ENCODE data around the gene RNF111.

The RNF111 gene

GRCh38 chr15:59011262-59011952 is 23.9 kb downstream of the RNF111 start:
- no peak overlapping the region for H3K4me3 Mint-ChIP-seq
- peaks cover 39% of the 10 kb centered on the region for H3K4me1 Mint-ChIP-seq
- ATAC-seq (replicated peaks; ENCODE audit: extremely low read depth, poor library complexity, severe bottlenecking) = no peak
- no peak overlapping the region for H3K27ac Mint-ChIP-seq (ENCODE audit: low read depth)
- no peaks in the 10 kb centered on the region for H3K27me3 Mint-ChIP-seq
- peaks cover 11% of the 10 kb centered on the region for H3K36me3 Mint-ChIP-seq (ENCODE audit: insufficient read depth)
- no peaks in the 10 kb centered on the region for H3K9me3 Mint-ChIP-seq
- no peak for DNase-seq (ENCODE audit: low spot score in 2 of 2)

DNA sequence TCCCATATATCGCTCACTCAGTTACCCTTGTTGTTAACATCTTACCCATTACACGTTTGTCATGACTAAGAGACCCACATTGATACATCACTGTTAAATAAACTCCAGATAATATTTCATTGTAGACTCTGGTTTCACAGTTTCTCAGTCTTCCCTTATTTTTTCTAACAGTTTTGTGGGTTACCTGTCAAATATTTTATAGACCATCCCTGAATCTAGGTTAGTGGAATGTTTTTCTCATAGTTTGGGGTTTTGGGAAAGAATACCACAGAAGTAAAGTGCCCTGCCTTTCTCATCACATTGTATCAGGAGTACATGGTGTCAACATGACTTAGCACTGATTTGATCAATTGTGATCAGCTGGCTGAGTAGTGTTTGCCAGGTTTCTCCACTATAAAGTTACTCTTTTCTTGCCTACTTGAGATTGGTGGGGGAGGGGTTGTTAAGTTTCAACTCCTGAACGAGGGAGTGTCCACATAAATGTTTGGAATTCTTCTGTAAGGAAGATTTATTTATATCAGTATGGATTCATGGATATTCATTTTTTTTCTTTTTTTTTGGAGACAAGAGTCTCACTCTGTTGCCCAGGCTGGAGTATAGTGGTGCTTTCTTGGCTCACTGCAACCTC is 25.9 kb downstream of the RNF111 start:
- Mint-ChIP-seq H3K9me3 (no peaks in the 10 kb centered on the region), H3K27me3 (no peaks in the 10 kb centered on the region), H3K4me1 (peaks cover 29% of the 10 kb centered on the region), H3K36me3 (ENCODE audit: insufficient read depth) (peaks cover 9% of the 10 kb centered on the region), H3K4me3 (no peak overlapping the region), H3K27ac (ENCODE audit: low read depth) (no peak overlapping the region)
- ATAC-seq (replicated peaks; ENCODE audit: extremely low read depth, poor library complexity, severe bottlenecking) (no peak), DNase-seq (ENCODE audit: low spot score in 2 of 2) (no peak)

DNA sequence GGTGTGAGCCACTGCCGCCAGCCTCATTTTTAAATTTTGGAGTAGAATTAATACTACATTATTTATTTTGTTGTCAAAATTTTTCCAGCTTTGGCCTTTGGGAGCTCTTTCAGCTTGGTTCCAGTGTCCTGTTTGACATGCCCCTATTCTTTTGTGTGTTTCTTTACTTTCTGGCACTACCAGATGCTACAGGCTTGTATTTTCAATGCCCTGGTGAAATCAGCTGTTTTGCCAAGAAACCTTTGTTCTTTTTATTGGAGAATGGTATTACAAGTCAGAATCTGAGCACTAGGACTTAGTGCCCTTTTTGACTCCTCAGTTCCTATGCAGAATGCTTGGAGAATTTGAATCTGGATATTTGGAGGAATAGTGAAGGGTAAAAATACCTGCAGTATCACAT is 26.6 kb downstream of the RNF111 start:
- no peaks in the 10 kb centered on the region for H3K27me3 Mint-ChIP-seq
- DNase-seq (ENCODE audit: low spot score in 2 of 2) (no peak), ATAC-seq (replicated peaks; ENCODE audit: extremely low read depth, poor library complexity, severe bottlenecking) (no peak)
- H3K4me1 Mint-ChIP-seq = peaks cover 26% of the 10 kb centered on the region
- H3K4me3 Mint-ChIP-seq = no peak overlapping the region
- H3K36me3 Mint-ChIP-seq (ENCODE audit: insufficient read depth) = peaks cover 6% of the 10 kb centered on the region
- H3K9me3 Mint-ChIP-seq = no peaks in the 10 kb centered on the region
- no peak overlapping the region for H3K27ac Mint-ChIP-seq (ENCODE audit: low read depth)

DNA sequence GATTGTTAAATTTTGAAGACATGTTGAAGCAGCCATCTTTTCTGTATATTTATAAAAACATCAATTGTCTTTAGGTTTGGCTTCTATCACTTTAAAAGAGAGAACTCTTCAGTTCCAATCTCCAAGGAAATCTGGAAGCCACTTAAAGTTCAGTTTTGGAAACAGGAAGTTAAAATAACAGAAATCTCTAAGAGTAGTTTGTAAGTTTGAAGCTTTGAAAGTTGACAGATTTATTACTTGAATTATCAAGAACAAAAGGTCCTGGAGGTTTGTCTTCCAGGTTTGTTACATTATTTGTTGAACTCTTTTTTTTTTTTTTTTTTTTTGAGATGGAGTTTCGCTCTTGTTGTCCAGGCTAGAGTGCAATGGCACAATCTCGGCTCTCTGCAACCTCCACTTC is 30.0 kb downstream of the RNF111 start:
- H3K27me3 Mint-ChIP-seq = no peaks in the 10 kb centered on the region
- H3K9me3 Mint-ChIP-seq = no peaks in the 10 kb centered on the region
- no peak for DNase-seq (ENCODE audit: low spot score in 2 of 2)
- H3K4me1 Mint-ChIP-seq = peaks cover 18% of the 10 kb centered on the region
- H3K27ac Mint-ChIP-seq (ENCODE audit: low read depth) = no peak overlapping the region
- H3K36me3 Mint-ChIP-seq (ENCODE audit: insufficient read depth) = peaks cover 12% of the 10 kb centered on the region
- no peak for ATAC-seq (replicated peaks; ENCODE audit: extremely low read depth, poor library complexity, severe bottlenecking)
- no peak overlapping the region for H3K4me3 Mint-ChIP-seq

DNA sequence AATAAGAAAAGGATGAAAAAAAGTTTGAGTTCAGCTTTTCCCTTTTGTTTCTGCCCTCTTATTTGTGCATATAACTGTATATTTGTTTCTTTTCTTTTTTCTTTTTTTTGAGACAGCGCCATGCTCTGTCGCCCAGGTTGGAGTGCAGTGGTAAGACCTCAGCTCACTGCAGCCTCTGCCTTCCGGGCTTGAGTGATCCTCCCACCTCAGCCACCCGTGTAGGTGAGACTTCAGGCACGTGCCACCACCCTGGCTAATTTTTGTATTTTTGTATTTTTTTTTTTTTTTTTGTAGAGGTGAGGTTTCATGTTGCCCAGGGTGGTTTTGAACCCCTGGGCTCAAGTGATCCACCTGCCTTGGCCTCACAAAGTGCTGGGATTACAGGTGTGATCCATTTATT is 31.4 kb downstream of the RNF111 start:
- Mint-ChIP-seq H3K36me3 (ENCODE audit: insufficient read depth) (peaks cover 12% of the 10 kb centered on the region), H3K9me3 (no peaks in the 10 kb centered on the region), H3K4me3 (no peak overlapping the region), H3K27me3 (no peaks in the 10 kb centered on the region), H3K27ac (ENCODE audit: low read depth) (no peak overlapping the region), H3K4me1 (peaks cover 16% of the 10 kb centered on the region)
- DNase-seq (ENCODE audit: low spot score in 2 of 2) (no peak), ATAC-seq (replicated peaks; ENCODE audit: extremely low read depth, poor library complexity, severe bottlenecking) (no peak)

GRCh38 chr15:59020322-59020721 is 32.9 kb downstream of the RNF111 start:
- Mint-ChIP-seq H3K27ac (ENCODE audit: low read depth) (no peak overlapping the region), H3K27me3 (no peaks in the 10 kb centered on the region), H3K4me3 (no peak overlapping the region), H3K9me3 (no peaks in the 10 kb centered on the region), H3K4me1 (peaks cover 16% of the 10 kb centered on the region), H3K36me3 (ENCODE audit: insufficient read depth) (peaks cover 15% of the 10 kb centered on the region)
- DNase-seq (ENCODE audit: low spot score in 2 of 2) (no peak), ATAC-seq (replicated peaks; ENCODE audit: extremely low read depth, poor library complexity, severe bottlenecking) (no peak)

DNA sequence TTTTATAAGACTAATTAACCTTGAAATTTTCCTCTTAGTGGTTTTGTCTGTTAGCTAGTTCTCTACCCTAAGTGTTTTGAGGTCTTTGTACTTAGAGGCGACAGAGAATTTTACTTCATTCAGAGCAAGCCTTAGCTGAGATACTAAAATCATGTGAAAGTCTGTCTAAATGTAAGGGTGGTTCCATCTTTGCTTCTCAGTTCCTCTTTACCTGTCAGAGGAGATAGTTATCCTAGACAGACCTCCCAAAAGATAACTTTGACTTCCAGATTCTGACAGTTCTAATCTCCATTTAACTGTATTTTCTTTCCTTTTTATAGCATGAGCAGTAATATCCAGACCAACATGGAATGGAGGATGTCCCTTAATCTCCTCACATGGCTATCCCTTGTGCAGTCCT is 34.7 kb downstream of the RNF111 start:
- ATAC-seq (replicated peaks; ENCODE audit: extremely low read depth, poor library complexity, severe bottlenecking) (no peak), DNase-seq (ENCODE audit: low spot score in 2 of 2) (no peak)
- Mint-ChIP-seq H3K4me3 (no peak overlapping the region), H3K9me3 (no peaks in the 10 kb centered on the region), H3K36me3 (ENCODE audit: insufficient read depth) (peaks cover 12% of the 10 kb centered on the region), H3K27me3 (no peaks in the 10 kb centered on the region), H3K27ac (ENCODE audit: low read depth) (no peak overlapping the region), H3K4me1 (peaks cover 9% of the 10 kb centered on the region)

DNA sequence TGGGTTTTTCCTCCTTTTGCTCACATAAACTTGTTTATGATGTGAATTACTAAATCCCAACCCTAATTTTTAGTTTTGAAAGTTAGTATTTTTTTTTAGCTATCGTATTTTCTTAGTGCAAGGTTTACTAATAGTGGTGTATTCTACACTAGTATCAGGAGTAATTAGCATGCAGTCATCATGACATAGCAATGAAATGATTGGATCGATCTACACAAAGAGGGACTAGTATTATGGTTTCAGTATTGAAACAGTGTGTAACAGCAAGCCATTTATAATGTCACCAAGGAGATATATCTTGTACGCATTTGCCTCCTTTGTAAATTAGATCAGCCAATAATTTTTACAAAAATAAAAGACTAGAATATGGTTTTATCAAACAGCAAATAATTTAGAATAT is 38.7 kb downstream of the RNF111 start:
- Mint-ChIP-seq H3K27ac (ENCODE audit: low read depth) (no peak overlapping the region), H3K27me3 (no peaks in the 10 kb centered on the region), H3K4me1 (peaks cover 36% of the 10 kb centered on the region), H3K9me3 (no peaks in the 10 kb centered on the region), H3K36me3 (ENCODE audit: insufficient read depth) (peaks cover 16% of the 10 kb centered on the region), H3K4me3 (no peak overlapping the region)
- DNase-seq (ENCODE audit: low spot score in 2 of 2) = no peak
- ATAC-seq (replicated peaks; ENCODE audit: extremely low read depth, poor library complexity, severe bottlenecking) = no peak

DNA sequence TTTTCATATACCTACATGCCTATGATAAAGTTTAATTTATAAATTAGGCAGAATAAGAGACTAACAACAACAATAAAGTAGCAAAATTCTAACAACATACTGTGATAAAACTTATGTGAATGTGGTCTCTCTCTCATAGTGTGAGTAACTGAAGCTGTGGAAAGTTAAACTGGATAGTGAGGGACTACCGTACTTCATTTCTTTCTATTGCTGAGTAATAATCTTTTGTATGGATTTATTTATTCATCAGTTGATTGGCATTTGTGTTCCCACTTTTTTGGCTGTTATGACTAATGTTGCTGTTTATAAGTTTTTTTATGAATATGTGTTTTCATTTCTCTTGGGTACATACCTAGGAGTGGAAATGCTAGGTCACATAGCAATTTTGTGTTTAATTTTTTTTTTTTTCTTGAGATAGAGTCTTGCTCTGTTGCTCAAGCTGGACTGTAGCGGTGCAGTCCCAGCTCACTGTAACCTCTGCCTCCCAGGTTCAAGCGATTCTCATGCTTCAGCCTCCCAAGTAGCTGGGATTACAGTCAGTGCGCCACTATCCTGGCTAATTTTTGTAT is 41.0 kb downstream of the RNF111 start:
- Mint-ChIP-seq H3K4me1 (peaks cover 43% of the 10 kb centered on the region), H3K27ac (ENCODE audit: low read depth) (no peak overlapping the region), H3K36me3 (ENCODE audit: insufficient read depth) (peaks cover 24% of the 10 kb centered on the region), H3K9me3 (no peaks in the 10 kb centered on the region), H3K27me3 (no peaks in the 10 kb centered on the region), H3K4me3 (no peak overlapping the region)
- ATAC-seq (replicated peaks; ENCODE audit: extremely low read depth, poor library complexity, severe bottlenecking) (no peak), DNase-seq (ENCODE audit: low spot score in 2 of 2) (no peak)

DNA sequence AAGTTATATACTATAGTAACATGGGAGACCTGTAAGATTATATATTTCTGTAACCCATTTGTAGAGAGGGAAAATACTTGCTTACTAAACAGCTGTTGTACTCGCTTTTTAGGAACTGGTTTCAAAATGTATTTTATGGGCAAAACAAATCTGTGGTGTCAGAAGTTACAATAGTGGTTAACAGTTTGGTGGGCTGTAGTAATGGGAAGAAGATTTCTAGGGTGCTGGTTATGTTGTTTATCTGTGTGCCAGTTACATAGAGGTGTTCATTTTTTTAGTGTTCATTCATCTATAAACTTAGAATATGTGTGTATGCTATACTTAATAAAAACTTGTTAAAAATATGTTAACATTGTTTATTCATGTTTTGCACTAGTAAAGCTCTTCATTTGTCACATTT is 42.1 kb downstream of the RNF111 start:
- Mint-ChIP-seq H3K36me3 (ENCODE audit: insufficient read depth) (peaks cover 21% of the 10 kb centered on the region), H3K27ac (ENCODE audit: low read depth) (peak overlapping the region; percentile 6), H3K27me3 (no peaks in the 10 kb centered on the region), H3K4me1 (peaks cover 45% of the 10 kb centered on the region), H3K9me3 (no peaks in the 10 kb centered on the region), H3K4me3 (no peak overlapping the region)
- DNase-seq (ENCODE audit: low spot score in 2 of 2) (no peak), ATAC-seq (replicated peaks; ENCODE audit: extremely low read depth, poor library complexity, severe bottlenecking) (no peak)

DNA sequence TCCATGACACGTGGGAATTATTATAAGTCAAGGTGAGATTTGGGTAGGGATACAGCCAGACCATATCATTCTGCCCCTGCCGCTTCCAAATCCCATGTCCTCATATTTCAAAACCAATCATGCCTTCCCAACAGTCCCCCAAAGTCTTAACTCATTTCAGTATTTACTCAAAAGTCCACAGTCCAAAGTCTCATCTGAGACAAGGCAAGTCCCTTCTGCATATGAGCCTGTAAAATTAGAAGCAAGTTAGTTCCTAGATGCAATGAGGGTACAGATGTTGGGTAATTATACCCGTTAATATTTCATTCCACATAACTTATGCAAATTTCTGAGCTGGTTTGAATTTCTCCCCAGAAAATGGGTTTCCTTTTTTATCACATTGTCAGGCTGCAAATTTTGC is 47.7 kb downstream of the RNF111 start:
- no peak overlapping the region for H3K27ac Mint-ChIP-seq (ENCODE audit: low read depth)
- H3K36me3 Mint-ChIP-seq (ENCODE audit: insufficient read depth) = peaks cover 33% of the 10 kb centered on the region
- no peaks in the 10 kb centered on the region for H3K27me3 Mint-ChIP-seq
- DNase-seq (ENCODE audit: low spot score in 2 of 2) (no peak), ATAC-seq (replicated peaks; ENCODE audit: extremely low read depth, poor library complexity, severe bottlenecking) (no peak)
- H3K4me1 Mint-ChIP-seq = peaks cover 53% of the 10 kb centered on the region
- H3K9me3 Mint-ChIP-seq = no peaks in the 10 kb centered on the region
- H3K4me3 Mint-ChIP-seq = no peak overlapping the region

- Mint-ChIP-seq H3K27ac (ENCODE audit: low read depth) (no peak overlapping the region), H3K4me1 (peaks cover 44% of the 10 kb centered on the region), H3K36me3 (ENCODE audit: insufficient read depth) (peaks cover 20% of the 10 kb centered on the region), H3K9me3 (no peaks in the 10 kb centered on the region), H3K4me3 (no peak overlapping the region), H3K27me3 (no peaks in the 10 kb centered on the region)
- ATAC-seq (replicated peaks; ENCODE audit: extremely low read depth, poor library complexity, severe bottlenecking) = no peak
- DNase-seq (ENCODE audit: low spot score in 2 of 2) = no peak
Measured at GRCh38 chr15:59039225-59039624, 51.8 kb downstream of the RNF111 start.

DNA sequence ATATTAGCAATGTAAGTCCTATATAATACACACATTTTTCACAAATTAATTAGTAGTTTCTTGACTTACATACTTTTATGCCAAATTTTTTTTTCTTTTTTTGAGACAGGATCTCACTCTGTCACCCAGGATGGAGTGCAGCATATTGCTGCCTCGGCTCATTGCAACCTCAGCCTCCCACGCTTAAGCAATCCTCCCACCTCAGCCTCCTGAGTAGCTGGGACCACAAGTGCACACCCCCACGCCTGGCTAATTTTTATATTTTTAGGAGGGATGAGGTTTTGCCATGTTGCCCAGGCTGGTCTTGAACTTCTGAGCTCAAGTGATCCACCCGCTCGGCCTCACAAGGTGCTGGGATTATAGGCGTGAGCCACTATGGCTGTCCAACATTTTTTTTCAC is 54.6 kb downstream of the RNF111 start:
- peaks cover 16% of the 10 kb centered on the region for H3K36me3 Mint-ChIP-seq (ENCODE audit: insufficient read depth)
- H3K9me3 Mint-ChIP-seq = no peaks in the 10 kb centered on the region
- H3K27me3 Mint-ChIP-seq = no peaks in the 10 kb centered on the region
- H3K4me3 Mint-ChIP-seq = no peak overlapping the region
- H3K27ac Mint-ChIP-seq (ENCODE audit: low read depth) = peak overlapping the region; percentile 70
- no peak for ATAC-seq (replicated peaks; ENCODE audit: extremely low read depth, poor library complexity, severe bottlenecking)
- no peak for DNase-seq (ENCODE audit: low spot score in 2 of 2)
- H3K4me1 Mint-ChIP-seq = peaks cover 32% of the 10 kb centered on the region

All from central memory CD8-positive, alpha-beta T cell (primary cell).